HepG2 (cell line): ENCODE results near the gene PARK7. TPM values are rescaled to one million over a fixed set of nuclear protein-coding genes. Genes with fewer than 3 reads are reported as not detected.

Experiments used
- ARNT2 ChIP-seq: sonication (generic); formaldehyde crosslinking; IDR thresholded peaks from 2 replicates; pipeline ENCODE4 v1.8.0; 2022; ENCODE audit warnings: mild to moderate bottlenecking, low read depth, missing genetic modification reagents, moderate library complexity
- CEBPZ ChIP-seq: IDR thresholded peaks from 2 replicates; pipeline ENCODE4 v1.6.1; 2012; ENCODE audit warnings: low read length, improper control_type of control experiment
- GMEB1 ChIP-seq: sonication (generic); formaldehyde crosslinking; IDR thresholded peaks from 2 replicates; pipeline ENCODE4 v1.5.1; 2020; ENCODE audit warnings: missing genetic modification reagents, mild to moderate bottlenecking, borderline replicate concordance
- HDAC6 ChIP-seq: fragments of 200-600 bp; sonication (generic); IDR thresholded peaks from 2 replicates; pipeline ENCODE4 v1.7.0; 2017; ENCODE audit warnings: mild to moderate bottlenecking, antibody characterized with exemption, low read length, low read depth
- KLF6 ChIP-seq: IDR thresholded peaks from 2 replicates; pipeline ENCODE4 v1.8.0; 2016; ENCODE audit warnings: missing biosample characterization, missing genetic modification reagents
- MAFG ChIP-seq: sonication (generic); formaldehyde crosslinking; IDR thresholded peaks from 2 replicates; pipeline ENCODE4 v1.5.1; 2020; ENCODE audit warnings: mild to moderate bottlenecking, missing genetic modification reagents
- MIER2 ChIP-seq: IDR thresholded peaks from 2 replicates; pipeline ENCODE4 v1.6.1; 2016; ENCODE audit warnings: missing biosample characterization, missing genetic modification reagents
- MYPOP ChIP-seq: sonication (generic); formaldehyde crosslinking; IDR thresholded peaks from 2 replicates; pipeline ENCODE4 v1.8.1; 2023; ENCODE audit warnings: mild to moderate bottlenecking, moderate library complexity, missing genetic modification reagents
- NR3C1 ChIP-seq: sonication (generic); formaldehyde crosslinking; IDR thresholded peaks from 2 replicates; pipeline ENCODE4 v1.4.0; 2020; ENCODE audit warnings: missing genetic modification reagents
- PAXIP1 ChIP-seq: sonication (generic); formaldehyde crosslinking; conservative IDR thresholded peaks from 2 replicates; pipeline ENCODE4 v1.4.0; 2020; ENCODE audit warnings: mild to moderate bottlenecking, missing genetic modification reagents, moderate library complexity
- RAD51 ChIP-seq: fragments of 450-650 bp; IDR thresholded peaks from 2 replicates; pipeline ENCODE4 v1.6.1; 2016; ENCODE audit warnings: borderline replicate concordance
- REL ChIP-seq: sonication (generic); formaldehyde crosslinking; conservative IDR thresholded peaks from 2 replicates; pipeline ENCODE4 v1.8.0; 2022; ENCODE audit warnings: mild to moderate bottlenecking, missing genetic modification reagents, moderate library complexity
- SIN3B ChIP-seq: fragments of 150-350 bp; IDR thresholded peaks from 2 replicates; pipeline ENCODE4 v1.6.1; 2014; ENCODE audit warnings: low read length
- SNAPC5 ChIP-seq: sonication (generic); formaldehyde crosslinking; IDR thresholded peaks from 2 replicates; pipeline ENCODE4 v1.8.1; 2023; ENCODE audit warnings: mild to moderate bottlenecking, missing genetic modification reagents, borderline replicate concordance
- TMF1 ChIP-seq: sonication (generic); formaldehyde crosslinking; IDR thresholded peaks from 2 replicates; pipeline ENCODE4 v1.8.1; 2022; ENCODE audit warnings: low read depth, missing genetic modification reagents
- ZBTB43 ChIP-seq: sonication (generic); formaldehyde crosslinking; conservative IDR thresholded peaks from 2 replicates; pipeline ENCODE4 v1.4.0; 2020; ENCODE audit warnings: missing genetic modification reagents
- ZNF121 ChIP-seq: sonication (generic); formaldehyde crosslinking; IDR thresholded peaks from 2 replicates; pipeline ENCODE4 v1.5.0; 2020; ENCODE audit warnings: mild to moderate bottlenecking, missing genetic modification reagents
- ZNF235 ChIP-seq: sonication (generic); formaldehyde crosslinking; IDR thresholded peaks from 2 replicates; pipeline ENCODE4 v1.8.1; 2023; ENCODE audit warnings: mild to moderate bottlenecking, missing genetic modification reagents, borderline replicate concordance
- ZNF616 ChIP-seq: sonication (generic); formaldehyde crosslinking; IDR thresholded peaks from 2 replicates; pipeline ENCODE4 v1.5.0; 2020; ENCODE audit warnings: low read depth, mild to moderate bottlenecking, missing genetic modification reagents
- ZNF766 ChIP-seq: sonication (generic); formaldehyde crosslinking; IDR thresholded peaks from 2 replicates; pipeline ENCODE4 v1.5.0; 2020; ENCODE audit warnings: missing genetic modification reagents, borderline replicate concordance
- polyA plus RNA-seq, 8 experiments: library from polyadenylated mRNA; depleted of rRNA in 3 of 8; stranded (reverse) in 7 of 8; unstranded in 1 of 8; fragments of >200 nt; fragmentation: Illumina TruSeq in 4 of 8; extraction: Trizol in 4 of 8; gene quantifications; 2 replicates each; pipeline versions ENCODE4 v1.2.1 to v1.2.3, GENCODE V29; 2011 to 2016; ENCODE audit warnings: low read depth in 4 of 8, missing spikeins in 1 of 8, mixed read lengths in 1 of 8; ENCODE audit not compliant: insufficient read depth in 1 of 8
- total RNA-seq, 5 experiments: library from RNA; depleted of rRNA; stranded (reverse); fragments of >200 nt; fragmentation: Illumina TruSeq; extraction: Trizol; gene quantifications; 2 replicates each; pipeline ENCODE4 v1.2.3, GENCODE V29; 2016; ENCODE audit warnings: low read depth in 1 of 5

Gene PARK7
- total and polyA plus RNA-seq, 2 of the 13 experiments (the other 11 are each of a cell fraction or from before 2014, with no cell fraction given) = 212 to 296 TPM

- no peak for TF ChIP-seq CEBPZ
- TF ChIP-seq ZBTB43 (CRISPR knock-in tag) = no peak
- no peak for TF ChIP-seq GMEB1
- no peak for TF ChIP-seq REL (CRISPR knock-in tag)
- TF ChIP-seq MAFG = no peak
- no peak for TF ChIP-seq SIN3B
- no peak for TF ChIP-seq MIER2 (CRISPR knock-in tag)
- TF ChIP-seq MYPOP (CRISPR knock-in tag) = no peak
- TF ChIP-seq ZNF121 (CRISPR knock-in tag) = 0 out of 2 replicates have a peak, but pooled peaks have one; percentile 23
- no peak for TF ChIP-seq TMF1 (CRISPR knock-in tag)
- 0 out of 2 replicates have a peak, but pooled peaks have one; percentile 30 for TF ChIP-seq ARNT2 (CRISPR knock-in tag)
- 0 out of 2 replicates have a peak, but pooled peaks have one; percentile 41 for TF ChIP-seq ZNF766 (CRISPR knock-in tag)
- TF ChIP-seq ZNF616 (CRISPR knock-in tag) = no peak
- TF ChIP-seq KLF6 (CRISPR knock-in tag) = no peak
- TF ChIP-seq PAXIP1 (CRISPR knock-in tag) = 0 out of 2 replicates have a peak, but pooled peaks have one; percentile 15
- no peak for TF ChIP-seq HDAC6
- TF ChIP-seq RAD51 = no peak
- TF ChIP-seq NR3C1 = no peak
- TF ChIP-seq ZNF235 (CRISPR knock-in tag) = no peak
- TF ChIP-seq SNAPC5 = no peak
These were observed 6.1 kb downstream of the PARK7 start (continued) for GRCh38 chr1:7967651-7968050.
